H9 (cell line): Measurements from ENCODE around the gene TTYH2. TPM values are rescaled to one million over a fixed set of nuclear protein-coding genes. Genes with fewer than 3 reads are reported as not detected.

ENCODE experiments used
- DNase-seq: peaks from one replicate; pipeline ENCODE4 v3.0.0-alpha.2; 2017
- H2AFZ ChIP-seq: one replicate; pipeline ENCODE4 v1.6.1; 2013; ENCODE audit warnings: mild to moderate bottlenecking, low read length, control low read depth, moderate library complexity
- H2AK5ac ChIP-seq: 2 replicates; pipeline ENCODE4 v1.6.1; 2013; ENCODE audit warnings: low read length, control low read depth, mixed read lengths; ENCODE audit not compliant: insufficient read length
- H2BK120ac ChIP-seq: one replicate; pipeline ENCODE4 v1.6.1; 2013; ENCODE audit warnings: low read depth, mild to moderate bottlenecking, low read length, control low read depth, inconsistent platforms; ENCODE audit not compliant: poor library complexity, severe bottlenecking
- H2BK12ac ChIP-seq: 2 replicates; pipeline ENCODE4 v1.6.1; 2013; ENCODE audit warnings: low read length, control low read depth, mixed read lengths, low read depth; ENCODE audit not compliant: insufficient read length
- H2BK15ac ChIP-seq: 2 replicates; pipeline ENCODE4 v1.6.1; 2013; ENCODE audit warnings: low read depth, low read length, control low read depth
- H2BK20ac ChIP-seq: one replicate; pipeline ENCODE4 v1.6.1; 2013; ENCODE audit warnings: low read depth, mild to moderate bottlenecking, low read length, control low read depth, inconsistent platforms; ENCODE audit not compliant: poor library complexity, severe bottlenecking
- H2BK5ac ChIP-seq: 2 replicates; pipeline ENCODE4 v1.6.1; 2013; ENCODE audit warnings: low read length, control low read depth, mixed read lengths; ENCODE audit not compliant: insufficient read length
- H3K14ac ChIP-seq: 2 replicates; pipeline ENCODE4 v1.6.1; 2013; ENCODE audit warnings: low read length, control low read depth; ENCODE audit not compliant: insufficient read depth
- H3K18ac ChIP-seq: 2 replicates; pipeline ENCODE4 v1.6.1; 2013; ENCODE audit warnings: low read depth, mild to moderate bottlenecking, mixed read lengths, low read length, control low read depth; ENCODE audit not compliant: insufficient read length
- H3K23ac ChIP-seq: 2 replicates; pipeline ENCODE4 v1.6.1; 2013; ENCODE audit warnings: low read length, control low read depth, mixed read lengths, low read depth; ENCODE audit not compliant: insufficient read length
- H3K23me2 ChIP-seq: 2 replicates; pipeline ENCODE4 v1.6.1; 2013; ENCODE audit warnings: low read depth, mild to moderate bottlenecking, mixed read lengths, low read length, control low read depth; ENCODE audit not compliant: insufficient read length, poor library complexity, severe bottlenecking
- H3K27ac ChIP-seq: 2 replicates; pipeline ENCODE4 v1.5.1; 2013; ENCODE audit warnings: low read length, control low read depth, mixed read lengths, low read depth; ENCODE audit not compliant: insufficient read length
- H3K27me3 ChIP-seq: 2 replicates; pipeline ENCODE4 v1.6.1; 2013; ENCODE audit warnings: low read length, control low read depth, inconsistent platforms; ENCODE audit not compliant: insufficient read depth
- H3K4ac ChIP-seq: 2 replicates; pipeline ENCODE4 v1.6.1; 2013; ENCODE audit warnings: low read depth, mild to moderate bottlenecking, control low read depth, inconsistent platforms, low read length, moderate library complexity
- H3K4me1 ChIP-seq: 2 replicates; pipeline ENCODE4 v1.6.1; 2013; ENCODE audit warnings: low read length, control low read depth, inconsistent platforms; ENCODE audit not compliant: insufficient read depth
- H3K4me2 ChIP-seq: 2 replicates; pipeline ENCODE4 v1.6.1; 2013; ENCODE audit warnings: low read length, control low read depth, mixed read lengths; ENCODE audit not compliant: insufficient read length, insufficient read depth
- H3K56ac ChIP-seq: 2 replicates; pipeline ENCODE4 v1.6.1; 2013; ENCODE audit warnings: low read depth, mild to moderate bottlenecking, mixed read lengths, low read length, control low read depth; ENCODE audit not compliant: insufficient read length
- H3K79me1 ChIP-seq: 2 replicates; pipeline ENCODE4 v1.6.1; 2013; ENCODE audit warnings: low read depth, mild to moderate bottlenecking, moderate library complexity, low read length, control low read depth, inconsistent platforms; ENCODE audit not compliant: insufficient read depth, poor library complexity, severe bottlenecking
- H3K79me2 ChIP-seq: 2 replicates; pipeline ENCODE4 v1.6.1; 2013; ENCODE audit warnings: low read length, control low read depth, inconsistent platforms; ENCODE audit not compliant: insufficient read depth
- H3K9ac ChIP-seq: 2 replicates; pipeline ENCODE4 v1.6.1; 2013; ENCODE audit warnings: low read length, control low read depth, mixed read lengths; ENCODE audit not compliant: insufficient read length; ENCODE audit errors: extremely low read depth
- H3K9me3 ChIP-seq: one replicate; pipeline ENCODE4 v1.6.1; 2013; ENCODE audit warnings: low read depth, low read length, inconsistent platforms; ENCODE audit not compliant: control insufficient read depth
- H3T11ph ChIP-seq: one replicate; pipeline ENCODE4 v1.6.1; 2013; ENCODE audit warnings: mild to moderate bottlenecking, low read length, control low read depth, inconsistent platforms
- H4K20me1 ChIP-seq: one replicate; pipeline ENCODE4 v1.6.1; 2013; ENCODE audit not compliant: control insufficient read depth, insufficient read length, insufficient read depth
- H4K5ac ChIP-seq: 2 replicates; pipeline ENCODE4 v1.6.1; 2013; ENCODE audit warnings: low read depth, mild to moderate bottlenecking, mixed read lengths, low read length, control low read depth; ENCODE audit not compliant: insufficient read length
- H4K8ac ChIP-seq: replicated peaks from 2 replicates; pipeline ENCODE4 v1.6.1; 2013; ENCODE audit warnings: low read length, control low read depth, mixed read lengths, low read depth; ENCODE audit not compliant: insufficient read length
- H4K91ac ChIP-seq: 2 replicates; pipeline ENCODE4 v1.6.1; 2013; ENCODE audit warnings: low read depth, mild to moderate bottlenecking, moderate library complexity, mixed read lengths, low read length, control low read depth; ENCODE audit not compliant: insufficient read length
- H3K27ac Mint-ChIP-seq, 3 experiments: 2 replicates in 2 of 3; 3 replicates in 1 of 3; pipeline ENCODE4 v1.8.0; 2020 to 2021; ENCODE audit warnings: mixed read lengths in 3 of 3, mild to moderate bottlenecking in 1 of 3, moderate library complexity in 1 of 3
- H3K27me3 Mint-ChIP-seq: 2 replicates; pipeline ENCODE4 v1.8.0; 2021; ENCODE audit warnings: low read depth, mild to moderate bottlenecking, moderate library complexity, mixed read lengths
- H3K36me3 Mint-ChIP-seq, 3 experiments: 2 replicates in 2 of 3; 3 replicates in 1 of 3; pipeline ENCODE4 v1.8.0; 2020 to 2021; ENCODE audit warnings: low read depth in 3 of 3, mixed read lengths in 3 of 3; ENCODE audit not compliant: insufficient read depth in 1 of 3
- H3K4me1 Mint-ChIP-seq, 2 experiments: 2 replicates each; pipeline ENCODE4 v1.8.0; 2020; ENCODE audit warnings: mixed read lengths in 2 of 2
- H3K4me3 Mint-ChIP-seq, 2 experiments: 2 replicates in 1 of 2; 3 replicates in 1 of 2; pipeline ENCODE4 v1.8.0; 2020 to 2021; ENCODE audit warnings: mild to moderate bottlenecking in 2 of 2, mixed read lengths in 2 of 2, moderate library complexity in 1 of 2
- H3K9me3 Mint-ChIP-seq, 2 experiments: 2 replicates in 1 of 2; 3 replicates in 1 of 2; pipeline ENCODE4 v1.8.0; 2020; ENCODE audit warnings: mild to moderate bottlenecking in 2 of 2, mixed read lengths in 2 of 2, moderate library complexity in 1 of 2
- CTCF ChIP-seq: fragments of 200-600 bp; sonication (generic); conservative IDR thresholded peaks from 3 replicates; pipeline ENCODE4 v1.8.0; 2021; ENCODE audit warnings: antibody characterized with exemption, mild to moderate bottlenecking
- WGBS: extraction: QIAGEN DNeasy Blood & Tissue Kit; methylation state at CpG from one replicate; pipeline ENCODE4 v1.1.7; 2013; ENCODE audit warnings: missing lambda C conversion rate, low lambda C conversion rate, mixed read lengths; ENCODE audit not compliant: insufficient read length; ENCODE audit errors: extremely low coverage; 5-methylcytosine and 5-hydroxymethylcytosine counted together
- total RNA-seq: library from RNA; stranded (reverse); gene quantifications from 2 replicates; pipeline ENCODE4 v1.2.1, GENCODE V29; 2021

TTYH2 gene
- total RNA-seq, 1 experiment from 2014 or later: 1.6 TPM

GRCh38 chr17:74230896-74231295 lies 17.5 kb downstream of the TTYH2 start:
- Histone ChIP-seq H3K79me2 (no peaks in the 10 kb centered on the region), H2AFZ (no peak overlapping the region), H2AK5ac (no peak overlapping the region), H3K4me1 (no peaks in the 10 kb centered on the region), H3K14ac (no peak overlapping the region), H4K8ac (no peak overlapping the region), H3K79me1 (no peaks in the 10 kb centered on the region), H4K5ac (no peak overlapping the region), H3K4ac (no peak overlapping the region), H3K23ac (no peak overlapping the region), H3K9ac (no peak overlapping the region), H3K27me3 (no peaks in the 10 kb centered on the region), H3K4me2 (no peak overlapping the region), H3K23me2 (no peaks in the 10 kb centered on the region), H2BK20ac (no peak overlapping the region), H3K9me3 (no peaks in the 10 kb centered on the region), H4K20me1 (no peaks in the 10 kb centered on the region), H2BK5ac (no peak overlapping the region), H3K18ac (no peak overlapping the region), H3K56ac (no peak overlapping the region), H4K91ac (no peak overlapping the region), H2BK15ac (no peak overlapping the region), H2BK120ac (no peak overlapping the region), H3K27ac (no peak overlapping the region), H3T11ph (no peak overlapping the region), H2BK12ac (no peak overlapping the region)
- Mint-ChIP-seq H3K27me3 (peaks cover 6% of the 10 kb centered on the region), H3K4me1 (peaks cover 8 to 39% of the 10 kb centered on the region in 2 experiments), H3K36me3 (no peaks in the 10 kb centered on the region), H3K9me3 (no peaks in the 10 kb centered on the region), H3K4me3 (no peak overlapping the region), H3K27ac (no peak overlapping the region)
- WGBS: no CpG with 5 or more reads among the region's 16 CpGs
- no peak for TF ChIP-seq CTCF
- no peak for DNase-seq
